HG02759 (cell line): Measurements from ENCODE around the gene SLFNL1.

Experiments
- ATAC-seq: cut with Tn5 transposase; IDR thresholded peaks from one replicate; pipeline ENCODE4 v1.9.1; 2021; ENCODE audit warnings: mild to moderate bottlenecking, moderate library complexity; ENCODE audit not compliant: unreplicated experiment

SLFNL1 gene

DNA sequence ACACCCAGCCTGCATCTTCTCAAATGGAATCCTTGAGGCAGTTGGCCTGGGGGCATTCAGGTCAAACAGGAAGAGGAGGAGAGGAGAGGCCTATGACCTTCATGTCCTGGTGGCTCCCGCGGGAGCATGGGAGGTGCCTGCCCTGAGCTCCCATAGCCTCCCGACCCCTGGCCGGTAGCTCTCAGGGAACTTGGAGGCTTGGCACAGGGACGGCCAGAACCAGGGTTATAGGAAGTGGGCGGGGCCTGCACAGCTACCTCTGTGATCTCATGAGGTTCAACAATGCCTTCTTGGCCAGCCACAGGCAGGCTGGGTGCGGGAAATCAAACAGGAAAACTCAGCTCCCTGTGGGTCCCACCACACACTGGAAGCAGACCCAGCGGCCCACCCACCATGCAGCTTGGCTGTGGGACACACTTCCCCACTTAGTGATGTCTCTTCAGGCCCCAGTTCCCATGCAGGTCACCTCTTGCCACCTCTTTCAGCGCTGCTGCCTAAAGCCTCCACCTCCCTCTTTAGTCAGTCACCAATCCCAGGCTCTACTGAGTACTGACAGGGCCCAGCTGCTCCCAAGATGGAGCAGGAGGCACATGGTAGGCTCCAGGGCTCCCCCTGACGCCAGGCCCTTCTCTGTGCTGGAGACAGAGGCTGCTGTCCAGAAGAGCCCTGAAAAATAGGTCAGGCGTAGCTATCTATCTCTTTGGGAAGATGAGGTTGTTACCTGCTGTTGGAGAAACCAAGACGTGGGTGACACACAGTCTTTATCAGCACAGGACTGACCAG lies at the start of gene SLFNL1:
Gene SLFNL1, minus strand, starts transcription at position 200 of the 783 bp plus-strand sequence. CDS start 1,065 bp downstream, outside the sequence.
- no peak for ATAC-seq

DNA sequence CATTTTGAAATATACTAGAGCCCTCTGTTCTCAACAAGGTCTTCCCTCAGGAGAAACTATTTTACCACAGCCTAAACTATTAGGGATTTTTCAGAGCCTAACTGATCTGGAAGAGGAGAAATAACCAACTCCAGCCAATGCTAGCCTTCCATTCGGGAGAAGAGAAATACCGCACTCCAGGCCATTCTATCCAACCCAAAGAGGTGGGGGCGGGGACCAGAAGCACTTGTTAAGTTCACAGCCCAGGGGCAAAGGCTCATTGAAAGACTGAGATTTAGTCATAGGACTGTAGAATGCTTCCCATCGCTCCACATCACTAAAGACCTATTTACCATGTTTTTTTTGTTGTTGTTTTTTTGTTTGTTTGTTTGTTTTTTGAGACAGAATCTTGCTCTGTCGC lies 35.4 kb upstream of the SLFNL1 start:
- ATAC-seq = no peak

DNA sequence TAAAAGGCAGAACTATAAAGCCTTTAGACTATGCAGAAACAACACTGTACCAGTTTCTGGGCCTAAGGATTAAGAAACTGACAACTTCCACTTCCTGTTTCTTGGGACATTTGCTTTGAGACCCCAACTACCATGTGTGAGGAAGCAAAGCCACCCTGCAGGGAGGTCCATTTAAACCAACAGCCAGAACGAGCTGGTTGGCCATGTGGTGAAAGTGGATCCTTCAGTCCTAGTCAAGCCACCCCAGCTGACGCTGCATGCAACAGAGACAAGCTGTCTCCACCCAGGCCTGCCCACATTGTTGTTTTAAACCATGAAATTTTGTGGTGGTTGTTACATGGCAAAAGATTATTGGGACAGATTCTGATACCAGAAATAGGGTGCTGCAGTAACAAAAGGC lies 31.8 kb upstream of the SLFNL1 start:
- no peak for ATAC-seq

DNA sequence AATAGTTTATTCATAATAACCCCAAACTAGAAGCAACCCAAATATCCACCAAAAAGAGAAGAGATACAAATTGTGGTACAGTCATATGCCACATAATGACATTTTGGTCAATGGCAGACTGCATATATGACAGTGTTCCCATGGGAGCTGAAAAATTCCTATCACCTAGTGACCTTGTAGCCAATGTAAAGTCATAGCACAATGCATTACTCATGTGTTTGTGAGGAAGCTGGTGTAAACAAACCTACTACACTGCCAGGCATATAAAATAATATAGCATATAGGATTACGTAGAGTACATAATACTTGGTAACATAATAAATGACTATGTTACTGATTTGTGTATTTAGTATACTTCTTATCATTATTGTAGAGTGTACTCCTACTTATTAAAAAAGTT lies 29.5 kb upstream of the SLFNL1 start:
- ATAC-seq = no peak

DNA sequence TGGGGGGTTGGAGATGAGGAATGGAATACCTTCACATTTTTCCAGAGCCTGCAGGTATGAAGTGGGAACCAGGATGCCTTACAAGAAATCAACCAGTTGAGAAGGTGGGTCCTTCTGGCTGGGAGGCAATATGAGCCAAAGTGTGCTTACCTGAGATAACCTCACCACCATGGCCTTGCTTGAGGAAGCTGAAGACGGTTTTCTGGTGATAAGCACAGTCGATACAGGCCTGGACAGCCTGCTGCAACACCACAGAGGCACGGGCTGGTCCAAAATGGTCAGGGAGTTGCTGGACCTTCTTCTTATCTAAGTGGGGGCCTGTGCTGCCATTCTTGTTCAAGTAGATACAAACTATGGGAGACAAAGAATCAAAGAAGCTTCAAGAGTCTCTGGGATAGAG lies 27.0 kb upstream of the SLFNL1 start:
- ATAC-seq = no peak

GRCh38 chr1:41046347-41046775 lies 24.8 kb upstream of the SLFNL1 start:
- ATAC-seq = no peak

DNA sequence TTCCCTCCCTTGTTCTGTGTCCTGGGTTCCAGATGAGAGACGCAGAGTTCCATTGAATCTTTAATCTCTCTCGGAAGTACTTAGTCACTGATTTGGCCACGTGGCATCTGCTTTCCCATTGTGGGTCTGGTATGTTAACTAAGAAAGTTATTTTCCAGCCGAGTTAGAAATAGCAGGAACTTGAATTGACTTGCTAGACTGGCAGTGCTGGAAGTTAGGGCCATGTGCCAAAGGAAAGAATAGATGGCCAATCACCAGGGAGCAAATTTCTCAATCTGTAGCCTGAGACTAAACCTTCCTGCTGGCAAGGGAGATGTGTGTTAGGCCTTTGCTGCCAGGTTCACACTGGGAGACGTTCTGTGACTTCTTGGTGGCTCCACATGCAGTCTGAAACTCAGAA lies 24.2 kb upstream of the SLFNL1 start:
- ATAC-seq = no peak

DNA sequence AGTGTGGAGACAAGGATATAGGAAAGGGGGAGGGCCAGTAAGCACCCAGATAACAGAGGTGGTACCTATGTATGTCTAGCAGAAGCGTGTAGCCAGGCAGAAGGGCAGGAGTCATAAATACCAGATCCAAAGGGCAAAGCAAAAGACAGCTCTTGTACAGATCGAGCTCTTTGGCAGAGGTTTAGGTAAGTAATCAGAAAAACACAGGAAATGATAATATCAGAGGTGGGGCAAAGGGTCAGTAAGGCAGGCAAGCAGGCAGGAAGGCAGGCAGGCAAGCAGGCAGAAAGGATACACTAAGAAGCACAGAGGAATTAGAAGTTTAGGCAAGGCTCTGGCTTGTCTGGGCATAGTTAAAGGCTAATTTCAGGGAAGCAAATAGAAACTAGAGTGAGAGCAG lies 22.7 kb upstream of the SLFNL1 start:
- no peak for ATAC-seq

DNA sequence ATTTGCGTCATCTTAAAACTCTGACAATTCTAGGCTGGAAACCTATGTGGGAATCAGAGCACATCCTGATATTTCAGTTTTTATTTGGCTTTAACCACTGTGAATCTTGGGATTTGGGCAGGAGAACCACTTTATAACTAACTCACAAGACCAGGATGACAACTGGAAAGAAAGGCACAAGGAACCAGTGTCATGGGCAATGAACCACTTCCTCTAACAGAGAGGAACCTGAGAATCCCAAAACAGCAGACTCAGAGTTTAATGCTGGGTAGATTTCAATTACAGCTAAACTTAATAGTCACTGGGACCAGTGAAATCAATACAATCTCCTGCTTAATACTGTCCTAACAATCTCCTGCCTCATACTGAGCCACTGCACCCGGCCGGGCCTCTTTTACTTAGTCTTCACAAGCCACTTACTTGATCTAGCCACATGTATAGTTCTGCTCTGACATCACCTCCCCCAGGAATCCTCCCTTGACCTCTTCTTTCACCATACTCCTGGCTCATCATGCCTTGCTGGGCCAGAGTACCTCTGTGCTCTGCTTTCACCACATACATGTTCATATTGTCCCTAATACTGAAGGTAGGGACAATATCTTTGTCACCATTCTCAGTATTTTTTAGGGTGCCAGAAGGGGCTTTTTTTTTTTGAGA lies 20.2 kb upstream of the SLFNL1 start:
- no peak for ATAC-seq

GRCh38 chr1:41038110-41038509 lies 16.6 kb upstream of the SLFNL1 start:
- ATAC-seq = no peak

DNA sequence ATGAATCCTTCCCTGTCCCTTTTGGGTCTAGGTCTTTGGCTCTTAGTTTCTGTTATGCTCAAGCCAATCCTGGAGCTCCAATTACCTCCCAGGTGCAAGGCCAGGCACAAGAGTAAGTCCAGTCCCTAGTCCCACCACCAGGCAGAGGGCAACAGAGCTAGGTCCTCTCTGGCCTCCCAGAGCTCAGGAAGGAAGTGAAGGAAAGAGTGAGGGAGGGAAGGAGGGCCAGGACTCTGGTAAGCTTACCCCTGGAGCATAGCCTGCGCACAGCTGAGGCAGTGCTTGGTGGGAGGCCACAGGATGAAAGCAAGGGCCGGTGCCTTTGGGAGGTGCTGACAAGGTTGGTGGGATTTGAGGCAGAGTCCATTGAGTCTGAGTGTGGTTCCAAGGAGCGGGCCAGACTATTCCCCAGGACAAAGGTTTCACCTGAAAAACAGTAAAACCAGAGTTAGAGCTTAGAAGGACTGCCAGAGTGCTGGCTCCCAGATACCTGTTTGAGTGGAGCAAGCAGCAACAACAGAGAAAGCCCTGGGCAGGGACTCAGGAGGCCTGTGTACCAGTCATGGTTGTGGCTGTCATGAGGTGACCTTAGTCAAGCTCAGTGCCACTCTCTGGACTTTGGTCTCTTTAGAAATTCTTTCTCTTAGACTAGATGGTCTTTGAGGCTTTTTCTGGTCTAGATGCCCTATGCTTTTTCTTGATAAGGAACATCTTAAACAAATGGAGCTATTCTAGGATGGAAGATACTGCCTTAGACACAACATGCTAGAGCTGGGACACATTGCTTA lies 15.8 kb upstream of the SLFNL1 start:
- ATAC-seq = no peak

- ATAC-seq = no peak
Measured at GRCh38 chr1:41033272-41033671, 11.7 kb upstream of the SLFNL1 start.

- no peak for ATAC-seq
Measured at GRCh38 chr1:41032147-41032546, 10.6 kb upstream of the SLFNL1 start.

- ATAC-seq = no peak
Measured at GRCh38 chr1:41030872-41031616, 9.5 kb upstream of the SLFNL1 start.

DNA sequence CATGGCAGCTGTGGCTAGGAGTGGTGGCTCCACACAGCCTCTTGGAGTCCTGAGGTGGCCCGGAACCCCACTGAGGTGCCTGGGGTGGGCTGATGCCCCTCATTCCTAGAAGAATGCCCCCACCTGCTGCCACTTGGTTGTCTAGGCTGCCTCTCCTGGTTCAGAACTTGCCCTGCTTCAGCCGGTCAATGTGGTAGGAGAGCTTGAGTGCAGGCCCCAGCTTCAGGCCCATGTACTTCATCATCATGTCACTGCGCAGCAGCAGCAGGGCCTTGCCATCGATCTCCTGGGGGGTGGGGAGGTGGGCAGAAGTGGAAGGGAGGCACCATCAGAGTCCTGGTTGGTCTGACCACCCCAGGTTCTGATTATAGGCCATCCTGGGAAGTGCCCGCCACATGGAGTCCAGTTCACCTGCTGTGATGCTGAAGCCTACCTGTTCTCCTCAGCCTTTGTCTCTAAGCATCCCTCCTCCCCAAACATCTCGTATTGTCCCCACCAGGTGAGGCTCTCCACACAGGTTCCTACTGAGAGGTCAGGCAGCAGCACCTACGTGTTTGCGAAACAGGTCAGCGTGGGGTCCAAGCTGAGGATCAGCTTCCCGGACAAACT lies 6.6 kb upstream of the SLFNL1 start:
- ATAC-seq = no peak

GRCh38 chr1:41025979-41026819 lies 4.7 kb upstream of the SLFNL1 start:
- ATAC-seq = no peak

DNA sequence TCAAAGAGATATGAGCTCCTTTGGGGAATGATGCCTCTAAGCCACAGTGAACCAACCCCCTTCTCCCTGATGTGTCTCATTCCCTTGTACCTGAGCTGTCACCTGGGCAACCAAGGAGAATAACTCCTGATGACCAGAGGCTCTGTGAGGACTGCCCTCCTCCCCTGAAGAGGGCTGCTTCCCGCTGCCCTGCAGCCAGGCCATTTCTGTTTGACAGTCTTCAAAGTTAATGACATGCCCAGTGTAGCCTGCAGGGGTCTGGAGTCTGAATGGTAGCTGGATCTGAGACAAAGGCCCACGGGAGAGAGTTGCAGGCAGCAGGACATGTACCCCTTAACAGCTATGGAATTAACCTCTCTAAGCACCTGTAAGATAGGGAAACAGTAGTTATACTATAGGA lies 3.4 kb upstream of the SLFNL1 start:
- ATAC-seq = no peak

GRCh38 chr1:41023279-41023990 lies 1.9 kb upstream of the SLFNL1 start:
- ATAC-seq = no peak

- ATAC-seq = no peak
Measured at GRCh38 chr1:41022424-41022823, 899 bp upstream of the SLFNL1 start.
